Measurements from ENCODE around the gene C11orf54.

- TF ChIP-seq POLR2A (IDR thresholded peaks at IDR 0.05) (no peak), CTCF (IDR thresholded peaks at IDR 0.05) (no peak)
Measured at GRCh38 chr11:93694109-93694508, 47.4 kb upstream of the C11orf54 start.

Measured in prostate gland (tissue), 2 donors.